Amygdala (tissue), 56 donors: ENCODE results near the gene BHMT.

Experiments used
- DNase-seq, 56 donors: peaks; one replicate each; lab custom pipeline; 2025; lab: John Stamatoyannopoulos, UW

The BHMT gene

GRCh38 chr5:79111387-79111959 is at the start of gene BHMT:
Gene BHMT, plus strand, starts transcription at chr5:79111809. Its CDS starts 77 bp downstream, at chr5:79111886.
- DNase-seq, result no peak

DNA sequence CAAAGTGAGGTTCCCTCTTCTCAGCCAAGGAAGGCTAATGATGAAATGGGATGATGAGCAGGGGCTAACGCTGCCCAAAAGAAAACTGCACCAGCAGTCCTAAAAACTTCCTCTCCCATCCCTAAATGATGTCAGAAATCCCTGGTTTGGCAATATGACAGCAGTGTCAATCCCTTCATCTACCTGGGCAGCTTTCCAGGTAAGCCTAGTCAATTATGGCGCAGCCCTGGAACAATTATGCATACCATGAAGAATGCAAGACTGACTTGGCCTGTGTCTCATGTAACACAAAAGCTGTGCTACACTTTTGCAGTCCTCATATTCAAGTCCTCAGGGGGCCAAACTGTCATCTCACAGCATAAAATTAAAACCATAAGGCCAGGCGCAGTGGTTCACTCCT is 49.2 kb upstream of the BHMT start:
- DNase-seq, result no peak

- peak in 1 of 56 donors; percentile 7 for DNase-seq
Observed at GRCh38 chr5:79069488-79070349, 41.9 kb upstream of the BHMT start, which contains the start of the genes BHMT2 and DMGDH. Gene BHMT2, plus strand, starts transcription at chr5:79069767. Its CDS starts 16 bp downstream, at chr5:79069783. Gene DMGDH, minus strand, starts transcription at chr5:79069674. Its CDS starts 54 bp downstream, at chr5:79069620.

- peak in 1 of 56 donors; percentile 1 for DNase-seq
Observed at GRCh38 chr5:79070350-79070667, 41.3 kb upstream of the BHMT start.

DNA sequence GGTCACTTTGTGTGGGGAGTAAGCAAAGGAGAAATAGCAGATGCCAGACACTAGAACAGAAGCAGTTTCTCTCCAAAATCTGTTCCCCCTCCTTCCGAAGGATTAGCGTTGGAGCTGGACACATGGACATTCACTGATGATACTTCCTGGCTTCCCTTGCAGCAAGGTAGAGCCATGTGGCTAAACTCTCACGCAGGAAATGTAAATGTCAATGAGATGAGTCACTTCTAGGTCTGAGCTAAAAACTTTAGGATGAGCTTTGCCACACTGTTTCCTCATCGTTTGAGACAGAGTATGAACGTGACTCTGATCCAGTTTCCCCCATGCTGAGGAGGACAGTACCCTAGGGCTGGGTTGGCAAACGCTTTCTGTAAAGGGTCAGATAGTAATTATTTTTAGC is 37.0 kb upstream of the BHMT start:
- DNase-seq, result no peak

GRCh38 chr5:79075646-79076426 is 35.8 kb upstream of the BHMT start:
- no peak for DNase-seq

DNA sequence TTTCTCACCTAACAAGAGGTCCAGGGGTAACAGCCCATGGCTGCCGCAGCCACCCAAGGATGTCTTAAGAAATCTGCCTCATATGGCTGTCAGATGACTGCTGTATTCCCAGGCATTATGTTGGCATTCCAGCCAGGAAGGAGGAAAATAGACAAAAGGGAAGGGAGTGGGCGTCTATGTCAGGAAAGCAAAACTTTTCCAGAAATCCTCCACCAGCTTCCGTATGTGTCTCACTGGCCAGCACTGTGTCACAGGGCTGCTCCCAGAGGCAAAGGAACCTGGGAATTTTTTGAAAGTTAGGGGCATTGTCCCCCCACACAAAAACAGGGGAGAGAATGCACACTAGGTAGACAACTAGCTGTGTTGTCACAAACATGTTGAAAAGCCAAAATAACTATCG is 34.8 kb upstream of the BHMT start:
- DNase-seq, result no peak

- DNase-seq, result no peak
Observed at GRCh38 chr5:79077680-79078365, 33.8 kb upstream of the BHMT start.

GRCh38 chr5:79080804-79081203 is 30.8 kb upstream of the BHMT start:
- no peak for DNase-seq

DNA sequence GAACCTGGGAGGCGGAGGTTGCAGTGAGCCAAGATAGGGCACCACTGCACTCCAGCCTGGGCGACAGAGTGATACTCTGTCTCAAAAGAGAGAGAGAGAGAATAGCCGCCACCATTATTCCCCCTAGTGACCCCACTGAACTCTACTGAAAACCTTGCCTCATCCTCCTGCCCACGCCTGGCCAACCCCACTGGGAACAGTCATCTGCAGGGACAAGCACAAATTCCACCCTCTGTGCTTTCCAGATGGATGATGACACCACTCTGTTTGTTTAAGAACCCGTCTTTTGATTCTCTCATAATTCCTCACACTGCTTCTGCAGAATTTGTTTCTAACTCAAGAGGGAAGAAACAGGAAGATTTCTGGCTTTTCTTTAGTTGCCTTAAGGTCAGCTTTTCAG is 29.8 kb upstream of the BHMT start:
- DNase-seq, result no peak

DNA sequence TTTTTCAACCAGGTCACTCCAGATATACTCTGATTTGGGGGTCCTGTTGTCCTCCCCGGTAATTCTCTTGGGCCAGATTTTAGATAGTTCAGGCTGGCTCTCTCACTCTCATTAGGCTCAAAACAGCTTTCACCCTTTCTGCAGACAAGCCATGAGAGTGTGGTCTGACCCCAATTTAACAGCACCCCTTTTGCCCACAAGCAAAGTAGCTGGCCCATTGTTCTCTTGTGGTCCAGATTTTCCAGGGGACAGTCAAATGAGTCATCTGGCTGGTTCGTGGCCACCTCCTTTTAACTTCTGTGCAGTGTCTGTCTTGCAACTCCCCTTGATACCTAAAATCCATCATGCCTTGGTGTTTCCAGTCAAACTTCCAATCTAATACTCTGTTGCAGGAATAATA is 25.5 kb upstream of the BHMT start:
- DNase-seq, result no peak

GRCh38 chr5:79088507-79088906 is 23.1 kb upstream of the BHMT start:
- no peak for DNase-seq

GRCh38 chr5:79091064-79091463 is 20.5 kb upstream of the BHMT start:
- DNase-seq, result no peak

DNA sequence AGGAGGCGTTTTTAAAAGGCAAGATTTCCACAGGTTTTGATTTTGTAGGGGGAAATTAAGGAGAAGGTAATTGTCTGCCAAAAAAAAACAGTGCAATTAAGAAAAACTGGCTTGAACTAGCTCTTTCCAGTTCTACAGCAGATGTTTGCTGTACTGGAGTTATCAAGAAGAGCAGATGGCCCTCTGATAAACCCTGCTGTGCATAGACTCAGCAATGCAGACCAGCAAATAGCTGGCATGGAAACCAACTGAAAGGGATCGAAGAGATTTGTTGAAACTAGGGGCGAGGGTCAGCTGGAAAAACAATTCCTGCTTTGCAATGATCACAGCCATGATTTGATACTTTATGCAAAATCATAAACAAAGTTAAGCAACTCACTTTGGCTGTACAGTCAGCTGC is 17.8 kb upstream of the BHMT start:
- DNase-seq, result no peak

- DNase-seq, result no peak
Observed at GRCh38 chr5:79105868-79106267, 5.7 kb upstream of the BHMT start.

DNA sequence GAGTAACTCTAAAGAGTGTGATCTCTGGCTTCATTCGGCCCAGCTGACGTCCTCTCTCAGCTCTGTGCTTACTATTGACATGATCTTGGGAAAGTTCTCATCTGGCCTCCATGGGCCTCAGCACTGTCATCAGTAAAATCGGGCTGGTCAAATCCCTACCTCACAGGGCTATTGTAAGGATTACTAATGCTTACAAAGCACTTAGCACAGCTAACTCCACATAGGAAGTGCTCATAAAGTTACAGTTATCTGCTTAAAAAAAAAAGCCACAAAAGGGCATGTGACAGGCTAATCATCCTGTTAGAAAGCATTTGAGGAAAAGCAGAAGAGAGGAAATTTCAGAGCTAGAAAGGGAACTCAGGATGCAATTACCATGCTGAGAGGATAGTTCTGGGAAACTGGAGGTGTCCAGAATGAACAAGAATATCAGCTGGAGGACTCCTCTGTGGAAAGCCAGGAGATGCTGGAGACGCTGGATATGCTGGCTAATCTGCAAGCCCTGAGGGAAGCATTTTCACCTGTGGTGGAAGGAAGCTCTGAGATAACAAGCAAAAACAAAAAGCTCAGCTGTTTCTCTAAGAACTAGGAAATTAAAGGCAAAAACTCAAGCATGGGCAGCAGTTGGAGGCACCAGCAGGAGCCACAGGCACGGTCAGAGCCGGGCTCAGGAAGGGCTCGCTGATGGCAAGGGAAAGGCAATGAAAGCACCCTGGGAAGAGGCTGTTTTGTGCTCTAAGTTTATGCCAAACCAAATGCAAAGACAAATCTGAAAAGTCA is 4.4 kb upstream of the BHMT start:
- DNase-seq, result no peak

GRCh38 chr5:79108086-79108485 is 3.5 kb upstream of the BHMT start:
- no peak for DNase-seq

GRCh38 chr5:79108792-79109191 is 2.8 kb upstream of the BHMT start:
- DNase-seq, result no peak

DNA sequence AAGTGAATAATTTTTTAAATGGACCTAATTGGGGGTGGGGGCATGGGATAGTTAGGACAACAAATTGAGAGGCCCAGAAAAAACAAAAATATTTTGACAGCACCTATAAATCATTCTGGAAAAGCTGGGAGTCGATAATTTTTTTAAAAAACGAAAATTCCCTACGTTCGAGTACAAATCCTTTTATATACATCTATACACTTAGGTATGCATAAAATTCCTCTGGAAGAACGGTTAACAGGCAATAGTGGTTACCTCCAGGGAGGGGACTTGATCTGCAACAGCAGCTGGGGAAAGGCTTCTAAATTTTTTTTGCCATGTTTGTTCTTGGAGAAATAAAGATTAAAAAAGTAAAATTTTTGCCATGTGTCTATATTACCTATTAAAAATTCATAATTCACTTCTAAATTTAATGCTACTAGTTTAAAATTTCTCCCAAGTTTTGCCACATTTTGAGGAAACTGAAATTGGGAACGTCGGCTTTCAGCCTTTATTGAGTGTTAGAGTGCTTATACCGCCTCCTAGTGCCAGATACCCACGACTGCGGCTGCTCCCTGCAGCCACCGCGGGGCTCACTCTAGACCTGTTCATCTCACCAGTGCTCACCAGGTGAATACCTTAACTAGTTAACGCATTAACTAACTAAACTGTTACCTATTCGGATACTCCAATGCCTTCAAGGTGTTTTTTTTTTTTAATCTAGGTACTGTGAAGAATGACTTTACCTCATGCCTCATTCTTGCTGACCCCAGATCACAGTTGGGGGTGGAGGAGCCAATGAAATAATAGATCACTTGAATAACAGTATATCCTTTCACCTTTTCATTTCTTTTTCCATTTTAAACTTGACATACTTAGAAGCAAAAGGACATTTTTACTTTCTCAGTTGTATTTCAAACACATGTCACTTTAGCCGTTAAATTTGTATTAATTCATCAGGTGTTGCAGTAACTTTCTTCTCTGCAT is 1.8 kb upstream of the BHMT start:
- DNase-seq, result no peak
